Breast epithelium (tissue), 4 donors: ENCODE measurements around the gene TP53BP1. TPM values are rescaled to one million over a fixed set of nuclear protein-coding genes. Genes with fewer than 3 reads are reported as not detected.

Experiments used
- DNase-seq, 2 donors: peaks; one replicate each; pipeline ENCODE4 v3.0.0-alpha.2; 2019; ENCODE audit warnings: low spot score in 2 of 2
- H3K27ac ChIP-seq, 2 donors: fragments of 200-600 bp; sonication (generic) in 1 of 2; one replicate each; pipeline ENCODE4 v1.5.1; 2016 to 2019; ENCODE audit warnings: mild to moderate bottlenecking in 1 of 2
- H3K27me3 ChIP-seq, 2 donors: fragments of 200-600 bp; sonication (generic) in 1 of 2; one replicate each; pipeline versions ENCODE4 v1.5.1 to v1.6.0; 2017 to 2019; ENCODE audit warnings: control low read depth in 1 of 2, mild to moderate bottlenecking in 1 of 2
- H3K36me3 ChIP-seq: fragments of 200-600 bp; one replicate; pipeline ENCODE4 v1.5.1; 2019
- H3K4me1 ChIP-seq, 2 donors: fragments of 200-600 bp; sonication (generic); one replicate each; pipeline ENCODE4 v1.5.1; 2016 to 2019; ENCODE audit warnings: control low read depth in 1 of 2
- H3K4me3 ChIP-seq, 3 donors: fragments of 200-600 bp; sonication (generic); 1 replicate in 2 of 3; 2 replicates in 1 of 3; pipeline ENCODE4 v1.5.1; 2016 to 2019; ENCODE audit warnings: mild to moderate bottlenecking in 3 of 3, moderate library complexity in 2 of 3
- H3K9me3 ChIP-seq, 2 donors: fragments of 200-600 bp; sonication (generic) in 1 of 2; one replicate each; pipeline ENCODE4 v1.5.1; 2016 to 2019; ENCODE audit warnings: control low read depth in 1 of 2
- CTCF ChIP-seq, 3 donors: fragments of 450-650 bp; IDR thresholded peaks; one replicate each; pipeline ENCODE4 v1.5.1; 2016 to 2017; ENCODE audit warnings: antibody characterized with exemption in 3 of 3, mild to moderate bottlenecking in 3 of 3, moderate library complexity in 3 of 3
- POLR2A ChIP-seq: fragments of 450-650 bp; IDR thresholded peaks from one replicate; pipeline ENCODE4 v1.6.1; 2016; ENCODE audit warnings: antibody characterized with exemption, mild to moderate bottlenecking, moderate library complexity
- POLR2AphosphoS5 ChIP-seq, 3 donors: sonication (generic); formaldehyde crosslinking; IDR thresholded peaks; one replicate each; pipeline ENCODE4 v1.6.1; 2017; ENCODE audit warnings: antibody characterized with exemption in 3 of 3
- intact Hi-C: fragments of 100-400 bp; cut with DNase I; formaldehyde crosslinking; loops from one replicate; pipeline ENCODE4 v1.15.1; 2023; ENCODE audit warnings: low total_unique reads
- total RNA-seq, 3 donors: library from RNA; depleted of rRNA; stranded (reverse); fragments of >200 nt; gene quantifications; one replicate each; pipeline ENCODE4 v1.1.0, GENCODE V29; 2016

Gene TP53BP1
- total RNA-seq, 3 donors from 2014 or later: 30.1 to 65.5 (median 60.9) TPM

- Histone ChIP-seq H3K4me1 (no peaks in the 10 kb centered on the region), H3K9me3 (no peaks in the 10 kb centered on the region), H3K27ac (no peak overlapping the region), H3K36me3 (no peaks in the 10 kb centered on the region), H3K27me3 (no peaks in the 10 kb centered on the region), H3K4me3 (no peak overlapping the region)
- TF ChIP-seq CTCF (IDR thresholded peaks at IDR 0.05) (no peak), POLR2A (no peak), POLR2AphosphoS5 (IDR thresholded peaks at IDR 0.05) (no peak)
- no peak for DNase-seq
- intact Hi-C loops: no loop called here
These were observed 72.1 kb downstream of the TP53BP1 start for GRCh38 chr15:43420876-43421275.

DNA sequence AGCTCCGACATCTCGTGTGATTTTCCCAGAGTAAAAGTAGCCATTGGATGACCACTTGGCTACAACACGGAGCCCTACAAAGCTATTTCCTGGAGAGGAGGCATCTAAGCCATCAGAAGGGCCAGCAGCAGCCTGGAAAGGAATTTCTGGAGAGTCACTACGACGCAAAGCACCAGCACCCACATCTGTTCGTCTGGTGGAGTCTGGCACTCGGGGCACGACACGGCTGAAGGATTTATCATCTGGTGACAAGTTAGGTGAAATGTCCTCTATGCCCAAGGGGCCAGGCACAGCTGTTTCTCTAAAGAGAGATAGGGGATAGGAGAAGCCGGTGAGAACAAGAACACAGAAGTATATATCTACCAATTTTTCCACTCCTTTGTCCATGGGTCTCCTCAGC lies 72.5 kb downstream of the TP53BP1 start:
- H3K9me3 ChIP-seq: no peaks in the 10 kb centered on the region
- H3K4me1 ChIP-seq: no peaks in the 10 kb centered on the region
- no peak overlapping the region for H3K27ac ChIP-seq
- no peaks in the 10 kb centered on the region for H3K27me3 ChIP-seq
- TF ChIP-seq CTCF (IDR thresholded peaks at IDR 0.05) (no peak), POLR2AphosphoS5 (IDR thresholded peaks at IDR 0.05) (no peak), POLR2A (no peak)
- no peak for DNase-seq
- intact Hi-C loops: no loop called here
- H3K4me3 ChIP-seq: no peak overlapping the region
- H3K36me3 ChIP-seq: no peaks in the 10 kb centered on the region

GRCh38 chr15:43414196-43414595 lies 78.8 kb downstream of the TP53BP1 start:
- no peak for TF ChIP-seq POLR2AphosphoS5 (IDR thresholded peaks at IDR 0.05)
- no peak for TF ChIP-seq POLR2A
- no peak for DNase-seq
- Histone ChIP-seq H3K36me3 (peaks cover 7% of the 10 kb centered on the region), H3K27me3 (no peaks in the 10 kb centered on the region), H3K4me1 (no peaks in the 10 kb centered on the region), H3K4me3 (no peak overlapping the region), H3K9me3 (no peaks in the 10 kb centered on the region), H3K27ac (no peak overlapping the region)
- intact Hi-C loops: no loop called here

DNA sequence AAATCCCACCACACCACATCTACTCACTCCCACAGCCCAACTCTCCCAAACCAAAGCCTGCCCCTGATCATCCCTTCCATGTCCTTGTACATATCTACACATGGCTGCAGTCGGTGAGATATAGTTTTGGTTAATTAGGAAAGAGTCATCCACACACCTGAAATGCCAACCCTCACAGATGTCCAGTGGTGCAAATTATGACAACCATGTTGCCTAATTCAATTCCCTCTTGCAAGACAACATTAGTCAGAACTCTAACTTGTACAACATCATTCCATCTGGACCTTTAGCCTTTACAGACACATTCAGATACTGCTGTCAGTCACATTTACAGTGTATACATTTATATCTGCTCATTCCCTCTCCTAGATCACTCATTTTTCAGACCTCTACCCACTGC lies 80.9 kb downstream of the TP53BP1 start:
- intact Hi-C loops: no loop called here
- H3K4me1 ChIP-seq: no peaks in the 10 kb centered on the region
- no peaks in the 10 kb centered on the region for H3K27me3 ChIP-seq
- no peak for TF ChIP-seq CTCF (IDR thresholded peaks at IDR 0.05)
- TF ChIP-seq POLR2AphosphoS5 (IDR thresholded peaks at IDR 0.05): no peak
- TF ChIP-seq POLR2A: no peak
- DNase-seq: no peak
- H3K9me3 ChIP-seq: no peaks in the 10 kb centered on the region
- peaks cover 27% of the 10 kb centered on the region for H3K36me3 ChIP-seq
- no peak overlapping the region for H3K4me3 ChIP-seq
- no peak overlapping the region for H3K27ac ChIP-seq

DNA sequence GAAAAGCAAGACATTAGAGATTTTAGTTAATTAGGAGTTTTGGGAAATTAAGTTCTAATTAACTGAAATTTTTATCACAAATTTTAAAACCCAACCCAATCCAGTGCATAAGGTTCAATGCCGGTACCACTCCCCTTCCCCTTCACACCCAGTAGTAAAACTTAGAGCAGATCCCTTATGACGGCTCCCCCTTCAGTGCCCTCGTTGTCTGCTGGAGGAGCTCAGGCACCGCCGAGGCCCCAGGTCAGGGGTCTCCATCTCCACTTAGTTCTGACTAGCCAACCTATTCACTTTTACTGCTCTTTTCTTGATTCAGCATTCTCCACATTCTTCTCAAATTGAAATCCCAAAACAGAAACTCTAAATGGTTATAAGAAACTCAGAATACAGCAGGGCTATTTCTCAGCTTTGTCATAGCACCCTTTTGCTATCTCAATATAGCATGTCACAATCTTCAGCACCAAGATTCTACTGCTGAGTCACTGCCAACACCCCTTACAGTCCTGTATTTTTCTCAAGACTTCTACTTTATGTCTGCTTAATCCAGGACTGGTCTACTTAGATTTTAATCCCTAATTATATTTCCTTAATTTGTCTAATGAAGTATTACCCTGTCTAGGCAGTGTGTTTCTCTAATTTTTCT lies 82.3 kb downstream of the TP53BP1 start:
- TF ChIP-seq CTCF (IDR thresholded peaks at IDR 0.05) (no peak), POLR2A (no peak), POLR2AphosphoS5 (IDR thresholded peaks at IDR 0.05) (no peak)
- H3K9me3 ChIP-seq: no peaks in the 10 kb centered on the region
- intact Hi-C loops: no loop called here
- no peaks in the 10 kb centered on the region for H3K4me1 ChIP-seq
- H3K36me3 ChIP-seq: peaks cover 28% of the 10 kb centered on the region
- H3K27ac ChIP-seq: no peak overlapping the region
- no peak overlapping the region for H3K4me3 ChIP-seq
- H3K27me3 ChIP-seq: no peaks in the 10 kb centered on the region
- DNase-seq: no peak
